ENCODE data around the gene KIR3DL3. TPM values are rescaled to one million over a fixed set of nuclear protein-coding genes. Genes with fewer than 3 reads are reported as not detected.

Gene KIR3DL3
- polyA plus RNA-seq, 2 of the 4 experiments (the other 2 are of a cell fraction), result not detected

GRCh38 chr19:54692298-54692615 is 32.0 kb upstream of the KIR3DL3 start:
- WGBS (ENCODE audit: missing lambda C conversion rate), result 0% methylated on average over 4 of the region's 4 CpGs
- Histone ChIP-seq H3K4me2 (no peak overlapping the region), H3K4me3 (no peak overlapping the region), H3K4me1 (no peaks in the 10 kb centered on the region), H3K9me3 (no peaks in the 10 kb centered on the region), H3K27ac (no peak overlapping the region)
- no peak for FAIRE-seq
- TF ChIP-seq MAZ (IDR thresholded peaks at IDR 0.05; ENCODE audit: borderline replicate concordance, low read depth, low read length), result no peak
- no peak for TF ChIP-seq CHD2 (IDR thresholded peaks at IDR 0.05; ENCODE audit: low read length, partially characterized antibody)
- TF ChIP-seq KDM5A (IDR thresholded peaks at IDR 0.05), result no peak
- TF ChIP-seq RARB (CRISPR knock-in tag; IDR thresholded peaks at IDR 0.05), result no peak
- TF ChIP-seq MAX (IDR thresholded peaks at IDR 0.05), result no peak
- ChIA-PET POLR2A (no interaction called here), CTCF (interaction anchor here (1.0 kb wide), 1 partner anchor 18 kb away, joined by 4 read pairs; no protein-coding TSS in a partner anchor)
- no peak for DNase-seq (ENCODE audit: low read depth in 1 of 2, low spot score in 1 of 2)
- ATAC-seq, result no peak

- POLR2A ChIA-PET, result no interaction called here
- no peak for DNase-seq (ENCODE audit: low read depth in 1 of 2, low spot score in 1 of 2)
- 8% methylated on average over 5 of the region's 5 CpGs for WGBS (ENCODE audit: missing lambda C conversion rate)
These were observed 29.6 kb upstream of the KIR3DL3 start for GRCh38 chr19:54694648-54695047.

DNA sequence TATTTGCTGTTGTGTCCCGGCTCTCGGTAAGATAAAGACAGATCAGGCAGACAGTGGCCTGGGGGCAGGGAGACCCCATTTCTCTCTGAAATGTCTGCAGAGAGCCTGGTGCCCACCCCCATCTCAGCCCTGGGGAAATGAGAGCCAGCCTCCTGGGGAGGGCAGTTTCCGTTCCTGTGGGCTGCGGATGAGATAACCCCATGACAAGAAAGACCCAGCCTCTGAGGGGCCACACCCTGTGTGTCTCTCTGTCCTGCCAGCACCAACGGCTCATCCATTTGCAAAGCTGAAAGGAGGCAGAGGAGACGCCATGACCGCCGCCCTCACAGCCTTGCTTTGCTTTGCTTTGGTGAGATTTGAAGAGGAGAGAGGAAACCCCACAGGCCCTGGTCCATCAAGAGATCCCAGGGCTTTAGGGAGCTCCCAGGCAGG is 28.1 kb upstream of the KIR3DL3 start:
- H3K4me3 ChIP-seq, result no peak overlapping the region
- TF ChIP-seq SMC3 (IDR thresholded peaks at IDR 0.05) (no peak), MYC (IDR thresholded peaks at IDR 0.05; ENCODE audit: borderline replicate concordance, low read length) (no peak), EP300 (IDR thresholded peaks at IDR 0.05) (no peak), JUNB (IDR thresholded peaks at IDR 0.05) (no peak), FOSB (CRISPR knock-in tag; IDR thresholded peaks at IDR 0.05) (no peak), ZC3H11A (IDR thresholded peaks at IDR 0.05) (no peak), KDM1A (IDR thresholded peaks at IDR 0.05; ENCODE audit: low read depth) (no peak), HDAC2 (IDR thresholded peaks at IDR 0.05) (no peak), TP53 (CRISPR knock-in tag; IDR thresholded peaks at IDR 0.05) (no peak), EHMT2 (IDR thresholded peaks at IDR 0.05; ENCODE audit: low read depth) (no peak), CBX8 (IDR thresholded peaks at IDR 0.05) (no peak), KDM5A (IDR thresholded peaks at IDR 0.05) (no peak), FOXS1 (CRISPR knock-in tag; IDR thresholded peaks at IDR 0.05) (no peak), CHD2 (IDR thresholded peaks at IDR 0.05; ENCODE audit: low read length, partially characterized antibody) (no peak), E2F6 (IDR thresholded peaks at IDR 0.05; ENCODE audit: borderline replicate concordance, low read depth) (no peak), BCL3 (IDR thresholded peaks at IDR 0.05) (no peak), HEYL (CRISPR knock-in tag; IDR thresholded peaks at IDR 0.05) (no peak)
- TF ChIP-seq, protein P1, sequence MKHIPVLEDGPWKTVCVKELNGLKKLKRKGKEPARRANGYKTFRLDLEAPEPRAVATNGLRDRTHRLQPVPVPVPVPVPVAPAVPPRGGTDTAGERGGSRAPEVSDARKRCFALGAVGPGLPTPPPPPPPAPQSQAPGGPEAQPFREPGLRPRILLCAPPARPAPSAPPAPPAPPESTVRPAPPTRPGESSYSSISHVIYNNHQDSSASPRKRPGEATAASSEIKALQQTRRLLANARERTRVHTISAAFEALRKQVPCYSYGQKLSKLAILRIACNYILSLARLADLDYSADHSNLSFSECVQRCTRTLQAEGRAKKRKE (CRISPR knock-in tag; IDR thresholded peaks at IDR 0.05; ENCODE audit: low read depth), result no peak
- TF ChIP-seq, protein P2, sequence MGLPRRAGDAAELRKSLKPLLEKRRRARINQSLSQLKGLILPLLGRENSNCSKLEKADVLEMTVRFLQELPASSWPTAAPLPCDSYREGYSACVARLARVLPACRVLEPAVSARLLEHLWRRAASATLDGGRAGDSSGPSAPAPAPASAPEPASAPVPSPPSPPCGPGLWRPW (IDR thresholded peaks at IDR 0.05), result no peak
- 36% methylated on average over 8 of the region's 8 CpGs for WGBS (ENCODE audit: missing lambda C conversion rate)
- no peaks in the 10 kb centered on the region for H3K9me3 ChIP-seq
- H3K4me1 ChIP-seq, result no peaks in the 10 kb centered on the region
- ATAC-seq, result peak in 1 of 2 experiments; percentile 36; a peak in 2 of 6 replicates
- FAIRE-seq, result no peak
- ChIA-PET CTCF (no interaction called here), POLR2A (no interaction called here)
- no peak for DNase-seq (ENCODE audit: low read depth in 1 of 2, low spot score in 1 of 2)
- H3K4me2 ChIP-seq, result no peak overlapping the region
- no peak overlapping the region for H3K27ac ChIP-seq

More at GRCh38 chr19:54694648-54695047, 29.6 kb upstream of the KIR3DL3 start:
- CTCF ChIA-PET, result no interaction called here
- H3K4me3 ChIP-seq, result no peak overlapping the region
- ATAC-seq (peak in 1 of 2 experiments; percentile 23; a peak in 1 of 6 replicates), FAIRE-seq (no peak)
- no peaks in the 10 kb centered on the region for H3K9me3 ChIP-seq
- no peaks in the 10 kb centered on the region for H3K4me1 ChIP-seq
- TF ChIP-seq HOXA7 (CRISPR knock-in tag; IDR thresholded peaks at IDR 0.05), result no peak
- TF ChIP-seq PHF8 (IDR thresholded peaks at IDR 0.05; ENCODE audit: borderline replicate concordance, low read depth), result no peak
- TF ChIP-seq FOXS1 (CRISPR knock-in tag; IDR thresholded peaks at IDR 0.05), result no peak
- TF ChIP-seq HDAC2 (IDR thresholded peaks at IDR 0.05), result no peak
- no peak for TF ChIP-seq ZC3H11A (IDR thresholded peaks at IDR 0.05)
- no peak for TF ChIP-seq RAD21 (conservative IDR thresholded peaks at IDR 0.05 in 1 of 2, IDR thresholded peaks at IDR 0.05 in 1 of 2)
- no peak for TF ChIP-seq RCOR1 (IDR thresholded peaks at IDR 0.05; ENCODE audit: low read depth, low read length)
- no peak for TF ChIP-seq GATA3 (IDR thresholded peaks at IDR 0.05; ENCODE audit: borderline replicate concordance)
- no peak for TF ChIP-seq CHD2 (IDR thresholded peaks at IDR 0.05; ENCODE audit: low read length, partially characterized antibody)
- no peak for TF ChIP-seq EP300 (IDR thresholded peaks at IDR 0.05)
- TF ChIP-seq CBX2 (IDR thresholded peaks at IDR 0.05; ENCODE audit: borderline replicate concordance, low read depth), result no peak
- no peak for TF ChIP-seq USF2 (IDR thresholded peaks at IDR 0.05)
- no peak for TF ChIP-seq CEBPB (IDR thresholded peaks at IDR 0.05)
- TF ChIP-seq JUNB (IDR thresholded peaks at IDR 0.05), result no peak
- TF ChIP-seq, protein P1 (CRISPR knock-in tag; IDR thresholded peaks at IDR 0.05; ENCODE audit: low read depth), result no peak
- H3K27ac ChIP-seq, result no peak overlapping the region
- no peak overlapping the region for H3K4me2 ChIP-seq
